Measurements from ENCODE around the gene ITPR2.
"Not testable (repeated sequence)": the region's sequence is repeated elsewhere in the genome, so short reads cannot be mapped to it uniquely, and the experiment has no call there.

The ITPR2 gene

GRCh38 chr12:26782372-26783130 is 50.4 kb downstream of the ITPR2 start:
- H3K4me1 ChIP-seq (ENCODE audit: low read length) = peaks cover 10% of the 10 kb centered on the region
- no peak overlapping the region for H3K9ac ChIP-seq (ENCODE audit: low read length)
- no peak overlapping the region for H3K27ac ChIP-seq (ENCODE audit: low read length)
- no peaks in the 10 kb centered on the region for H3K27me3 ChIP-seq (ENCODE audit: low read depth, low read length)
- no peaks in the 10 kb centered on the region for H3K9me3 ChIP-seq (ENCODE audit: insufficient read depth, low read length)
- H4K20me1 ChIP-seq (ENCODE audit: insufficient read depth, low read length) = peaks cover 8% of the 10 kb centered on the region; the same call in 1 of the 2 replicates
- peaks cover 6% of the 10 kb centered on the region for H3K79me2 ChIP-seq (ENCODE audit: low read length)
- H2AFZ ChIP-seq (ENCODE audit: low read depth, low read length) = no peak overlapping the region
- no peak overlapping the region for H3K4me2 ChIP-seq (ENCODE audit: low read length)
- TF ChIP-seq, protein P1, sequence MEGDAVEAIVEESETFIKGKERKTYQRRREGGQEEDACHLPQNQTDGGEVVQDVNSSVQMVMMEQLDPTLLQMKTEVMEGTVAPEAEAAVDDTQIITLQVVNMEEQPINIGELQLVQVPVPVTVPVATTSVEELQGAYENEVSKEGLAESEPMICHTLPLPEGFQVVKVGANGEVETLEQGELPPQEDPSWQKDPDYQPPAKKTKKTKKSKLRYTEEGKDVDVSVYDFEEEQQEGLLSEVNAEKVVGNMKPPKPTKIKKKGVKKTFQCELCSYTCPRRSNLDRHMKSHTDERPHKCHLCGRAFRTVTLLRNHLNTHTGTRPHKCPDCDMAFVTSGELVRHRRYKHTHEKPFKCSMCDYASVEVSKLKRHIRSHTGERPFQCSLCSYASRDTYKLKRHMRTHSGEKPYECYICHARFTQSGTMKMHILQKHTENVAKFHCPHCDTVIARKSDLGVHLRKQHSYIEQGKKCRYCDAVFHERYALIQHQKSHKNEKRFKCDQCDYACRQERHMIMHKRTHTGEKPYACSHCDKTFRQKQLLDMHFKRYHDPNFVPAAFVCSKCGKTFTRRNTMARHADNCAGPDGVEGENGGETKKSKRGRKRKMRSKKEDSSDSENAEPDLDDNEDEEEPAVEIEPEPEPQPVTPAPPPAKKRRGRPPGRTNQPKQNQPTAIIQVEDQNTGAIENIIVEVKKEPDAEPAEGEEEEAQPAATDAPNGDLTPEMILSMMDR (IDR thresholded peaks at IDR 0.05; ENCODE audit: low read depth, low read length) = no peak
- no peak for TF ChIP-seq EZH2phosphoT487 (IDR thresholded peaks at IDR 0.05; ENCODE audit: low read depth)
- H3K36me3 ChIP-seq (replicated peaks; ENCODE audit: low read depth, low read length) = peaks cover 35% of the 10 kb centered on the region
- H3K4me3 ChIP-seq (ENCODE audit: low read length) = no peak overlapping the region

DNA sequence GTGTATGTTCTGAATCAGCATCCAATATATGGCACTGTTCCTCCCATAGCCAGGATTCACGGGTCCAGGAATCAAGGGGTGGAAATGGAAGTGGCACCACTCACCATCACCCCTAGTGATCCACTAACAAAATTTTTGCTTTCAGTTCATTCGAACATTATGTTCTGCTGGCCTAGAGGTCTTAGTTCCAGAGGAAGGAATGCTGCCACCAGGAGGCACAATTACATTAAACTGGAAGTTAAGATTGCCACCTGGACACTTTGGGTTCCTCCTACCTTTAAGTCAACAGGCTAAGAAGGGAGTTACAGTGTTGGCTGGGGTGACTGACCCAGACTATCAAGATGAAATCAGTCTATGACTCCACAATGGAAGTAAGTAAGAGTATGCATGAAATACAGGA is 52.3 kb downstream of the ITPR2 start:
- H3K27me3 ChIP-seq (ENCODE audit: low read depth, low read length); H3K4me3 ChIP-seq (ENCODE audit: low read length); H3K79me2 ChIP-seq (ENCODE audit: low read length); H2AFZ ChIP-seq (ENCODE audit: low read depth, low read length); H3K4me2 ChIP-seq (ENCODE audit: low read length); H3K9ac ChIP-seq (ENCODE audit: low read length); H3K9me3 ChIP-seq (ENCODE audit: insufficient read depth, low read length); H3K4me1 ChIP-seq (ENCODE audit: low read length); H3K27ac ChIP-seq (ENCODE audit: low read length); H4K20me1 ChIP-seq (ENCODE audit: insufficient read depth, low read length): not testable (repeated sequence)
- H3K36me3 ChIP-seq (replicated peaks; ENCODE audit: low read depth, low read length) = peaks cover 25% of the 10 kb centered on the region

- not testable (repeated sequence) for H3K9ac ChIP-seq (ENCODE audit: low read length); H3K9me3 ChIP-seq (ENCODE audit: insufficient read depth, low read length); H3K4me3 ChIP-seq (ENCODE audit: low read length); H2AFZ ChIP-seq (ENCODE audit: low read depth, low read length); H3K4me2 ChIP-seq (ENCODE audit: low read length); H3K27me3 ChIP-seq (ENCODE audit: low read depth, low read length); H3K4me1 ChIP-seq (ENCODE audit: low read length); H3K27ac ChIP-seq (ENCODE audit: low read length); H4K20me1 ChIP-seq (ENCODE audit: insufficient read depth, low read length)
- peaks cover 16% of the 10 kb centered on the region for H3K79me2 ChIP-seq (ENCODE audit: low read length)
- H3K36me3 ChIP-seq (replicated peaks; ENCODE audit: low read depth, low read length) = peaks cover 29% of the 10 kb centered on the region
Measured at GRCh38 chr12:26778173-26778775, 54.7 kb downstream of the ITPR2 start.

DNA sequence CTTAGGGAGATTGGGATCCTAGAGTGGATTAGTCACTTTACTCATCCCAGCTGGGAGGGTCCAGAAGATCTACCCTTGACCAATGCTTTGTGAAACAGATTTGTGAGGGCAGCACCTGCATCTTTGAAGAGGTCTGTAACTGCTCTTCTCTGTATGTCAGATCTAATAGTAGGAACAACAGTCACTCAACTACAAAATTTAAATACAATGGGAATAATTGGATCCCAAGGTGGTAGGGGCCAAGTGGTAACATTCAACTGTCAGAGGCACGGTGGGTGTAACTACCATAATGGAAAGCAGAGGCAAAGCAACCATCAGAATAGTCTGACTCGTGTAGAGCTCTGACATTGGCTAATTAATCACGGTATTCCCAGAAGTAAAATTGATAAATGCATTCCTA is 55.8 kb downstream of the ITPR2 start:
- Histone ChIP-seq H3K27me3 (ENCODE audit: low read depth, low read length) (no peaks in the 10 kb centered on the region), H3K27ac (ENCODE audit: low read length) (no peak overlapping the region), H3K9me3 (ENCODE audit: insufficient read depth, low read length) (no peaks in the 10 kb centered on the region), H3K36me3 (replicated peaks; ENCODE audit: low read depth, low read length) (peaks cover 19% of the 10 kb centered on the region), H3K4me3 (ENCODE audit: low read length) (no peak overlapping the region), H4K20me1 (ENCODE audit: insufficient read depth, low read length) (peaks cover 4% of the 10 kb centered on the region; the same call in 1 of the 2 replicates), H3K79me2 (ENCODE audit: low read length) (peaks cover 17% of the 10 kb centered on the region), H3K4me2 (ENCODE audit: low read length) (no peak overlapping the region), H3K4me1 (ENCODE audit: low read length) (peaks cover 2% of the 10 kb centered on the region; the same call in 1 of the 2 replicates), H2AFZ (ENCODE audit: low read depth, low read length) (no peak overlapping the region), H3K9ac (ENCODE audit: low read length) (no peak overlapping the region)
- TF ChIP-seq, protein P1 (IDR thresholded peaks at IDR 0.05; ENCODE audit: low read depth, low read length) = no peak

DNA sequence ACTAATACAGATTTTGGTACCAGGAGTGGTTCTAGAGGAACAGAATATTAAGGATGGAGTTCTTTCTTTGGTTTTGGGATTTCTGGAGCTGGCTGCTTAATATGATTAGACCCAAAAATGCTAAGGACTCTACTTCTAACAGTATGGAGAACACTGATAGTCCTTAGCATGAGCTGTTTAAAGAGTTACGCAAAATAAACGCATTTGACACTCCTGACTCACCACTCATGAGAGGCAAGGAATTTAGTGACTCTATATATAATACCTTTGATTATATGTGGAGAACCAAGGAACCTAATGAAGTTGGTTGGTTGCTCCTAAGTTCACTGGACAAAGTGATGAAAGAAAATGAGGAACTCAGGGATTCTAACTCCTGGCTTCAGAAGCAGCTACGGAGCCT is 57.0 kb downstream of the ITPR2 start:
- peaks cover 17% of the 10 kb centered on the region for H3K79me2 ChIP-seq (ENCODE audit: low read length)
- H4K20me1 ChIP-seq (ENCODE audit: insufficient read depth, low read length); H3K4me1 ChIP-seq (ENCODE audit: low read length): not testable (repeated sequence)

More for the DNA sequence above, 57.0 kb downstream of the ITPR2 start:
- H3K27ac ChIP-seq (ENCODE audit: low read length); H3K4me2 ChIP-seq (ENCODE audit: low read length); H3K9me3 ChIP-seq (ENCODE audit: insufficient read depth, low read length); H3K27me3 ChIP-seq (ENCODE audit: low read depth, low read length); H3K4me3 ChIP-seq (ENCODE audit: low read length); H3K9ac ChIP-seq (ENCODE audit: low read length); H2AFZ ChIP-seq (ENCODE audit: low read depth, low read length): not testable (repeated sequence)
- peaks cover 18% of the 10 kb centered on the region for H3K36me3 ChIP-seq (replicated peaks; ENCODE audit: low read depth, low read length)

All from OCI-LY3 (cell line).